GM13977 (cell line): ENCODE results near the gene RPGR.

Experiments
- DNase-seq: peaks from one replicate; pipeline ENCODE4 v3.0.0; 2012; ENCODE audit warnings: low spot score
- CTCF ChIP-seq: IDR thresholded peaks from 2 replicates; pipeline ENCODE4 v1.5.1; 2012; ENCODE audit warnings: mild to moderate bottlenecking, control low read depth; ENCODE audit not compliant: insufficient read depth; ENCODE audit errors: extremely low read depth, missing control alignments
- in situ Hi-C: fragments of 300-500 bp; cut with MboI; formaldehyde crosslinking; loops from one replicate; pipeline ENCODE4 v1.12.0; 2022; ENCODE audit warnings: low sequenced_read_pairs, low pct_unique_long_range_greater_than_20kb, mixed read lengths, inconsistent platforms; ENCODE audit not compliant: unreplicated experiment

The RPGR gene

GRCh38 chrX:38327007-38327774, at the start of gene RPGR:
RPGR (minus strand) TSS chrX:38327509; CDS start chrX:38327367, 142 bp downstream.
- peak; percentile 87 for DNase-seq
- in situ Hi-C loops = no loop called here
- TF ChIP-seq CTCF = peak; percentile 86

GRCh38 chrX:38376747-38377146, 49.4 kb upstream of the RPGR start:
- no peak for DNase-seq

GRCh38 chrX:38375891-38376290, 48.6 kb upstream of the RPGR start:
- DNase-seq = peak; percentile 22
- in situ Hi-C loops = no loop called here
- TF ChIP-seq CTCF = peak; percentile 47

More at GRCh38 chrX:38376747-38377146, 49.4 kb upstream of the RPGR start:
- no peak for TF ChIP-seq CTCF
- in situ Hi-C loops = no loop called here

GRCh38 chrX:38374431-38374830, 47.1 kb upstream of the RPGR start:
- DNase-seq = no peak
- in situ Hi-C loops = no loop called here
- no peak for TF ChIP-seq CTCF

- in situ Hi-C loops = no loop called here
- DNase-seq = no peak
- no peak for TF ChIP-seq CTCF
Measured at GRCh38 chrX:38371641-38372040, 44.3 kb upstream of the RPGR start.

GRCh38 chrX:38368774-38369173, 41.5 kb upstream of the RPGR start:
- no peak for DNase-seq
- no peak for TF ChIP-seq CTCF
- in situ Hi-C loops = no loop called here
